DOHH2 (cell line): ENCODE results near the gene BPIFB4.

Experiments
- H3F3A ChIP-seq: fragments of 200-600 bp; sonication (generic), shearing (Covaris generic); 2 replicates; pipeline ENCODE4 v1.6.0; 2016; ENCODE audit warnings: antibody characterized with exemption, mild to moderate bottlenecking; ENCODE audit not compliant: control insufficient read depth, insufficient read depth
- H3K27ac ChIP-seq: fragments of 200-600 bp; sonication (generic); 2 replicates; pipeline ENCODE4 v1.5.1; 2014; ENCODE audit warnings: low read depth, mild to moderate bottlenecking, low read length, moderate library complexity
- H3K27me3 ChIP-seq: fragments of 200-600 bp; sonication (generic); 2 replicates; pipeline ENCODE4 v1.6.1; 2014; ENCODE audit warnings: mild to moderate bottlenecking, low read length, mixed read lengths; ENCODE audit not compliant: control insufficient read depth
- H3K36me3 ChIP-seq: fragments of 200-600 bp; sonication (generic); 2 replicates; pipeline ENCODE4 v1.6.1; 2014; ENCODE audit warnings: mild to moderate bottlenecking, low read length, moderate library complexity, mixed read lengths; ENCODE audit not compliant: control insufficient read depth
- H3K4me1 ChIP-seq: fragments of 200-600 bp; sonication (generic); 2 replicates; pipeline ENCODE4 v1.6.1; 2014; ENCODE audit warnings: mild to moderate bottlenecking, low read length, mixed read lengths; ENCODE audit not compliant: control insufficient read depth
- H3K4me2 ChIP-seq: fragments of 200-600 bp; sonication (generic); 2 replicates; pipeline ENCODE4 v1.6.0; 2014; ENCODE audit warnings: mild to moderate bottlenecking, low read length, moderate library complexity
- H3K4me3 ChIP-seq: fragments of 200-600 bp; sonication (generic); 2 replicates; pipeline ENCODE4 v1.5.1; 2014; ENCODE audit warnings: mild to moderate bottlenecking, low read length, mixed read lengths
- H3K79me2 ChIP-seq: fragments of 200-600 bp; sonication (generic); 2 replicates; pipeline ENCODE4 v1.6.1; 2014; ENCODE audit warnings: mild to moderate bottlenecking, low read length, mixed read lengths; ENCODE audit not compliant: control insufficient read depth
- H3K9me2 ChIP-seq: fragments of 200-600 bp; sonication (generic); replicated peaks from 2 replicates; pipeline ENCODE4 v1.6.1; 2014; ENCODE audit warnings: mild to moderate bottlenecking, low read length, mixed read lengths; ENCODE audit not compliant: control insufficient read depth
- H3K9me3 ChIP-seq: fragments of 200-600 bp; sonication (generic); 2 replicates; pipeline ENCODE4 v1.6.1; 2014; ENCODE audit warnings: antibody characterized with exemption, low read length, mixed read lengths; ENCODE audit not compliant: control insufficient read depth, insufficient read depth
- H4K20me1 ChIP-seq: fragments of 200-600 bp; sonication (generic); 2 replicates; pipeline ENCODE4 v1.6.0; 2014; ENCODE audit warnings: low read depth, mild to moderate bottlenecking, antibody characterized with exemption, low read length, moderate library complexity; ENCODE audit not compliant: control insufficient read depth, insufficient read depth
- EZH2phosphoT487 ChIP-seq: fragments of 200-600 bp; sonication (generic); IDR thresholded peaks from 2 replicates; pipeline ENCODE4 v1.6.1; 2017; ENCODE audit warnings: borderline replicate concordance, mild to moderate bottlenecking, antibody characterized with exemption, low read length, moderate library complexity, mixed read lengths
- TF ChIP-seq, protein P1 (sequence below): fragments of 200-600 bp; sonication (generic); IDR thresholded peaks from one replicate; pipeline ENCODE4 v1.5.1; 2014; ENCODE audit warnings: antibody characterized with exemption, mild to moderate bottlenecking, low read depth, low read length; ENCODE audit not compliant: poor library complexity, severe bottlenecking

Gene BPIFB4

DNA sequence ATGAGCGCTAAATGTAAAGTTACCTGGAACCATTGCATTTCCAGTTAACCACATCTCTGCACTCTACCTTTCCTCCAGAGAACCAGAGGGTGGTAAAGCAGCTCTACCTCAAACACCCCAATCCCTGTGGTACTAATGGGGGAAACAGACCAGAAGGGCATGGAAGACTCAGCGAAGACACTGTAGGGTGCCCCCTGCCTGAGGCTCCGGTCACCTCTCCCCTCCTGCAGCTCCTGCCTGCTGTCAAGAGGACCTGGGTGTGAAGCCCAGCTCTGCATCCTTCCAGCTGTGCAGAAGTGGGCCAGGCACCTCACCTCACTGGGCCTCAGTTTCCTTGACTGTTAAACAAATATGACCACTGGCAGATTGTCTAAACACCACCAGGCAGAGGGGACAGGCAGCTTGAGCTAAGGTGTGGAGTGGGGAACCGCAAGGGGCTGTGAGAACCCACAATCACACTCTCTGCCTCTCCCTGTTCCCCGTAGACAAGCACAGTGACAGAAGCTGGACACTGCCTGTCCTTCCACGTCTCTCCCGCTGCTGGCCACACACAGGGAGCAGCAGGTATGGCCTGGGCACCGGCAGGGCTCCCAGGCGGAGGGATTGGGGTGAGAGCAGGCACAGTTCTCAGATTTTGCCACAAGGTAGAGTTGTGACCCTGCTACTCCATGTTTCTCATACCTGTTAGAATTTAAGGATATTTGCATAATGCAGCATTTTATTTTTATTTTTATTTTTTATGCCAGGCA, 79.4 kb downstream of the BPIFB4 start:
- no peak overlapping the region for H3K4me3 ChIP-seq
- H3K9me2 ChIP-seq: no peaks in the 10 kb centered on the region
- TF ChIP-seq, protein P1, sequence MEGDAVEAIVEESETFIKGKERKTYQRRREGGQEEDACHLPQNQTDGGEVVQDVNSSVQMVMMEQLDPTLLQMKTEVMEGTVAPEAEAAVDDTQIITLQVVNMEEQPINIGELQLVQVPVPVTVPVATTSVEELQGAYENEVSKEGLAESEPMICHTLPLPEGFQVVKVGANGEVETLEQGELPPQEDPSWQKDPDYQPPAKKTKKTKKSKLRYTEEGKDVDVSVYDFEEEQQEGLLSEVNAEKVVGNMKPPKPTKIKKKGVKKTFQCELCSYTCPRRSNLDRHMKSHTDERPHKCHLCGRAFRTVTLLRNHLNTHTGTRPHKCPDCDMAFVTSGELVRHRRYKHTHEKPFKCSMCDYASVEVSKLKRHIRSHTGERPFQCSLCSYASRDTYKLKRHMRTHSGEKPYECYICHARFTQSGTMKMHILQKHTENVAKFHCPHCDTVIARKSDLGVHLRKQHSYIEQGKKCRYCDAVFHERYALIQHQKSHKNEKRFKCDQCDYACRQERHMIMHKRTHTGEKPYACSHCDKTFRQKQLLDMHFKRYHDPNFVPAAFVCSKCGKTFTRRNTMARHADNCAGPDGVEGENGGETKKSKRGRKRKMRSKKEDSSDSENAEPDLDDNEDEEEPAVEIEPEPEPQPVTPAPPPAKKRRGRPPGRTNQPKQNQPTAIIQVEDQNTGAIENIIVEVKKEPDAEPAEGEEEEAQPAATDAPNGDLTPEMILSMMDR: no peak
- TF ChIP-seq EZH2phosphoT487: no peak
- H3K27ac ChIP-seq: no peak overlapping the region
- no peaks in the 10 kb centered on the region for H3K36me3 ChIP-seq
- H3K27me3 ChIP-seq: peaks cover 3% of the 10 kb centered on the region; the same call in 1 of the 2 replicates
- H3K4me1 ChIP-seq: peaks cover 11% of the 10 kb centered on the region
- H3F3A ChIP-seq: no peaks in the 10 kb centered on the region
- no peaks in the 10 kb centered on the region for H4K20me1 ChIP-seq
- H3K9me3 ChIP-seq: no peaks in the 10 kb centered on the region
- H3K4me2 ChIP-seq: no peak overlapping the region
- no peaks in the 10 kb centered on the region for H3K79me2 ChIP-seq

GRCh38 chr20:33159713-33160112, 80.3 kb downstream of the BPIFB4 start:
- no peak for TF ChIP-seq EZH2phosphoT487
- TF ChIP-seq, protein P1: no peak
- Histone ChIP-seq H3K4me2 (no peak overlapping the region), H4K20me1 (no peaks in the 10 kb centered on the region), H3K27me3 (no peaks in the 10 kb centered on the region; the same call in 1 of the 2 replicates), H3F3A (no peaks in the 10 kb centered on the region), H3K36me3 (no peaks in the 10 kb centered on the region), H3K4me1 (peaks cover 11% of the 10 kb centered on the region), H3K27ac (no peak overlapping the region), H3K9me3 (no peaks in the 10 kb centered on the region), H3K4me3 (no peak overlapping the region), H3K9me2 (no peaks in the 10 kb centered on the region), H3K79me2 (no peaks in the 10 kb centered on the region)

- no peaks in the 10 kb centered on the region for H3K9me2 ChIP-seq
- H3K4me2 ChIP-seq: no peak overlapping the region
- no peaks in the 10 kb centered on the region for H3K79me2 ChIP-seq
- no peaks in the 10 kb centered on the region for H3K9me3 ChIP-seq
- no peaks in the 10 kb centered on the region for H3K36me3 ChIP-seq
- H3K4me1 ChIP-seq: peaks cover 11% of the 10 kb centered on the region
- no peaks in the 10 kb centered on the region for H4K20me1 ChIP-seq
- H3K27me3 ChIP-seq: no peaks in the 10 kb centered on the region; the same call in 1 of the 2 replicates
- TF ChIP-seq EZH2phosphoT487: no peak
- TF ChIP-seq, protein P1: no peak
- H3K4me3 ChIP-seq: no peak overlapping the region
- H3K27ac ChIP-seq: no peak overlapping the region
- H3F3A ChIP-seq: no peaks in the 10 kb centered on the region
Observed at GRCh38 chr20:33160681-33161080, 81.2 kb downstream of the BPIFB4 start.
